NCI-H460 (cell line): ENCODE results near the gene CXCL1. TPM values are rescaled to one million over a fixed set of nuclear protein-coding genes. Genes with fewer than 3 reads are reported as not detected.
"Not testable (repeated sequence)": the region's sequence is repeated elsewhere in the genome, so short reads cannot be mapped to it uniquely, and the experiment has no call there.

Experiments
- DNase-seq: peaks from one replicate; pipeline ENCODE4 v3.0.0-alpha.2; 2016; ENCODE audit warnings: low read depth; ENCODE audit errors: extremely low read depth
- total RNA-seq: library from RNA; depleted of rRNA; stranded (reverse); fragments of >200 nt; shearing (Covaris generic); gene quantifications from 2 replicates; pipeline ENCODE4 v1.2.3, GENCODE V29; 2014

The CXCL1 gene
- total RNA-seq, 1 experiment from 2014 or later = 527 TPM

GRCh38 chr4:73872316-73873108 lies 3.3 kb downstream of the CXCL1 start:
- DNase-seq = peak; percentile 81

DNA sequence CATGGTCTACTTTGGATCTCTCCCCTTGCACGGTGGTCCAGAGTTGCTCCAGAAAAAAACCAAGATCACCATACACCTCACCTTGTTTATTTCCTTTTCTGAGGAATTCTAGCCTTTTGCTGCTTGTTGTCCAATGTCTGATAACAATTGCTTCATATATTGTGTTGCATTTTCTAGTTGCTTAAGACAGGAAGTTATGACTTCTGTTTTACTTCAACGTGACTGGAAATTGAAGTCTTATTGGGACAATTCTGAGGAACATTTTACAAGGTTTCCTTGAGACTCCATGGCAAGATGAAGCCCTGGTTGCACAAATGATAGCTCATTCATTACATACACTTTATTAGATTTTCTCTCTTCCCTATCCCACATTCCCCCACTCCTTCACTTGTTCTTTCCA lies 5.2 kb downstream of the CXCL1 start:
- DNase-seq = no peak

DNA sequence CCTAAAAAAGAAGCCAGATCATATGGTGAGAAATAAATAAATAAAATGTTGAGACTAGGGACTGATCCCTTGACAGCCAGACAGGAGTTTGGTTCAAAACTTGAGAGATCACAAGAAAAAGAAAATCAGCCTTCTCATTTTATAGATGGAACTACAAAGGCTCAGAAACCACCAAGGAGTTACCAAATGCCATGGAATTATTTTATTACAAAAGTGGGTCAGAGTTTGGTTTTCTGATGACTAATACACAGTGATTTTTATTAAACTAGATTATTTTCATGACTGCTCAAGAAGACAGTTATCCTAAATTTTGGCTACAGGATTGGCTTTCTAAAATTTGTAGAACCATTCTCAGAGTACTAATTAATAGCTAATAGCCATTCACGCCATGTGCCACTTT lies 6.2 kb downstream of the CXCL1 start:
- DNase-seq = no peak

GRCh38 chr4:73883306-73883705 lies 14.1 kb downstream of the CXCL1 start:
- no peak for DNase-seq

DNA sequence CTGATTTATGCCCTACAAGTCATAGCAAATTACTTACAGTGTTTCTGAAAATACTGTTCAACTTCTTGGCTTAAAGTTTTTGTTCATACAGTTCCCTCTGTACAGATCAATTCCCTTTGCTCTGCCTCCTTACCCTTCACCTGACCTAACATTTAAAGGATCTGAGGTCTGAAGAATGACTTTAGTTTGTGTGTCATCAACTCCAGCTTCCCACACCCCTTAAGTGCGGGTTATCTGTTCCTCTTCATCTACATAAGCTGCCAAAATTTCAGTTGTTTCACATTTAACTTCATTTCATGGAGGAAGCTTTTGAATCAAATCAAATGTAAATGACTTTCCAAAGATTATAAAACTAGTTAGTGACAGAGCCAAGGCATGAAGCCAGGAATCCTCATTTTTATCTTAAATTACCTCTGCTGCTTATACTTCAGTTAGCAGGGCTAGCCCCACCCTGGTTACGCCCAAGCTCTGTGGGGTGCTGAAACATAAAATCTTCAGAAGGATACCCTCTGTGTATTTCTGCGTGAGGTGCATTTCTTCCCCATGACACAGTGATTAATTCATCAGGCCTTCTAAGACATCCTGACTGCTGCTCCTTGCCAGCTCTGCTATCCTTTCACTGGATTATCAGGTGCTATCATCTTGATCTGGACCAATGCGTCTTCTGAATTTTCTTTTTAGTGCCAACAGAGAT lies 16.5 kb downstream of the CXCL1 start:
- DNase-seq = no peak

DNA sequence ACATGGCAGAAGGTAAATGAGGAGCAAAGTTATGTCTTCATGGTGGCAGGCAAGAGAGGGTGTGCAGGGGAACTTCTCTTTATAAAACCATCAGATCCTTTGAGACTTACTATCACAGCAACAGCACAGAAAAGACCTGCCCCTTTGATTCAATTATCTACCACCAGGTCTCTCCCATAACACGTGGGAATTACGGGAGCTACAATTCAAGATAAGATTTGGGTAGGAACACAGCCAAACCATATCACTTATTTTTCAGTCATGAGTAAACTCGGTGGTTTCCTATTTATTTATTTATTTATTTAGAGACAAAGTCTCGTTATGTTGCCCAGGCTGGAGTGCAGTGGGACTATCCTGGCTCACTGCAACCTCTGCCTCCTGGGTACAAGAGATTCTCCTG lies 22.1 kb downstream of the CXCL1 start:
- DNase-seq = no peak

DNA sequence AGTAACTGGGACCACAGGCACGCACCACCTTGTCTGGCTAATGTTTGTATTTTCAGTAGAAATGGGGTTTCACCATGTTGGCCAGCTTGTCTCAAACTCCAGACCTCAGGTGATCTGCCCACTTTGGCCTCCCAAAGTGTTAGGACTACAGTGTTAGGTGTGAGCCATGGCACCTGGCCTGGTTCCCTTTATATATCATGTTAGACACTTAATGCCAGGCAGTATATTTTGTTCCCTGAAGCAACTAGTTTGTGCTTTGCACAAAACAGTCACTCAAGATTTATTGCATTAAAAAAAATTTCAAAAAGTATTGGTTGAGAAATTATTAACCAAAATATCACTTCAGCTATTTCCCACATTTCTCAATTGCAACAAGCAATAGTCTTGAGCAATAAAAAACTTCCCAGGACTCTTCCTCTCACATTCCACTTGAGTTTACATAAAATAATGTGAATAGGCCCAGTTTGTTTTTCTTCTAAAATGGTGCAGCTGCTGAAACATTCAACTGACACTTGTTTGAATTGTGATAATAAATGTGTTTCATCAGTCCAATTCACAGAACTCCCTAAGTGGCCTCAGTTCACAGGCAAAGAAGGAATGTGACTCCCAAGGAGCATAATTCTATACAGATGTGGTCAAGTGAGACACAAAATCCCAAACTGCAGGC lies 22.7 kb downstream of the CXCL1 start:
- DNase-seq = no peak

DNA sequence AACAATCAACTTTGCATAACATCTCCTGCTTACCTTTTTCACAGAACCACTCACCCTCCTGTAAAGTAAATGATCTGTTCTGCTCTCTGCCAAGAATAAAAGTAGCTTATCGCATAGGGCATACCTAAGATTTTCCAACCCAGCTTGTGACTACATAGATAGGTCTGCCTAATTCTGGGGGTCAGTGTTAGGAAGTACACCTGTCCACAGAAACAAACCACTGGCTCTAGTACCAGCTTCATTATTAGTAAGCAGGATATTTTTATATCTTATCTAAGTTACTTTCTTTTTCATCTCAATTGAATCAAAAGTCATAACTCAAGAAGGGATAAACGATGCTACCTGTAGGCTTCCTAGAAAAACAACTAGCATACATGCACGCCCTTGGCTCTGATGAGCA lies 23.8 kb downstream of the CXCL1 start:
- DNase-seq = no peak

GRCh38 chr4:73894001-73894400 lies 24.8 kb downstream of the CXCL1 start:
- no peak for DNase-seq

- DNase-seq = no peak
These were observed 26.3 kb downstream of the CXCL1 start for GRCh38 chr4:73895201-73896175.

DNA sequence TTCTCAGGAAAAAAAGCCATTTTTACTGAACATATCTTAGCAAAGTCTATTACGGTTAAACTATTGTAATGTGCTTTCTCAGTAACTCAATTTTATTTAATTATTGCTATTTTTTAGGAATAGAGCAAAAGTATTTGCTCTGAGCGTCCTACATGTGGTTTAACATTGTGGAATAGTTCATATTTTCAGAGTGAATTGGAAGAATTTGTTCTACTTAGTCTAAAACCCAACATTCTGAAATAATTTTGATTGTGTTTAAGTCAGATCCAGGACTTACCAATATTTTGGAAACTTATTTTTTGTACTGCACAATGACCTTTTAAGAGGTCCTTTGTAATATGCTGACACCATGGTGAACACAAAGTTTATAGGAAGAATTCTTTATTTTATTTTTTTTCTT lies 27.2 kb downstream of the CXCL1 start:
- DNase-seq = no peak

- no peak for DNase-seq
These were observed 28.4 kb downstream of the CXCL1 start for GRCh38 chr4:73897380-73898136.

DNA sequence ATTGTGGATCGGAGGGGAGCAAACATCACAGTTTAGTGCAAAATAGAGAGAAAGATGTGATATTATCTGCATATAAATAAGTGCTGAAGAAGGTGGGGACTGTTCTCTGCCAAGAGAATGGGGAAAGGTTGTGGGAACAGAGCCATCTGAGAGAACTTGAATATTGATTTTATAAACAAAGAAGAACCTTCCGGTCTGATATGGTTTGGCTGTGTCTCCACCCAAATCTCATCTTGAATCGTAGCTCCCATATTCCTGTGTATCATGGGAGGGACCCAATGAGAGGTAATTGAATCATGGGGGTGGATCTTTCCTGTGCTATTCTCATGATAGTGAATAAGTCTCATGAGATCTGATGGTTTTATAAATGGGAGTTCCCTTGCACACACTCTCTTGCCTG lies 30.1 kb downstream of the CXCL1 start:
- not testable (repeated sequence) for DNase-seq

- no peak for DNase-seq
These were observed 31.8 kb downstream of the CXCL1 start for GRCh38 chr4:73901031-73901430.

- DNase-seq = no peak
These were observed 32.9 kb downstream of the CXCL1 start for GRCh38 chr4:73902038-73902637.

GRCh38 chr4:73902817-73903547 lies 33.8 kb downstream of the CXCL1 start:
- no peak for DNase-seq

GRCh38 chr4:73904491-73904890 lies 35.3 kb downstream of the CXCL1 start:
- no peak for DNase-seq

GRCh38 chr4:73908965-73909364 lies 39.8 kb downstream of the CXCL1 start:
- no peak for DNase-seq

DNA sequence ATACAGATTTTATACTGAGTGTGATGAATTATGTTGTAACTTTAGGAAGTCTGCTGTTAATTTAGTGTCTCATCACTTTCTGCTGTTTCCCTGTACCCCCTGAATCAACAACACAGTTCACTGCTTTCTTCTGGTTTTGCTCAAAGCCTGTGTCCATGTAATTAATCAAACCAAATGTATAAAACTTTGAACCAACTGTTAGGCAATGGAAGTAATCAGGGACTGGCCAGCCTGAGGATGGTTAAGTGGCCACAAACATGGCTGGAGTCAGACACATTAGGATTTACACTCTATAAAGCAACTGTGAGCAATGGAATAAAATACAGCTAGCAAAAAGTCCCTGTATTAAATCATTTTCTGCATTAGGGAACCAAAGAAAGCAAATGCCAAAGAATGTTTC lies 42.6 kb downstream of the CXCL1 start:
- no peak for DNase-seq
